AG09319 (cell line): ENCODE measurements around the gene OR5AC2.

Experiments
- DNase-seq: peaks from one replicate; pipeline ENCODE4 v3.0.0-alpha.2; 2010; ENCODE audit warnings: low read depth; ENCODE audit errors: extremely low read depth
- TF ChIP-seq, protein P1 (sequence below): IDR thresholded peaks from 2 replicates; pipeline ENCODE4 v1.5.1; 2011; ENCODE audit warnings: low read depth, mild to moderate bottlenecking, inconsistent platforms, low read length, moderate library complexity

Gene OR5AC2

DNA sequence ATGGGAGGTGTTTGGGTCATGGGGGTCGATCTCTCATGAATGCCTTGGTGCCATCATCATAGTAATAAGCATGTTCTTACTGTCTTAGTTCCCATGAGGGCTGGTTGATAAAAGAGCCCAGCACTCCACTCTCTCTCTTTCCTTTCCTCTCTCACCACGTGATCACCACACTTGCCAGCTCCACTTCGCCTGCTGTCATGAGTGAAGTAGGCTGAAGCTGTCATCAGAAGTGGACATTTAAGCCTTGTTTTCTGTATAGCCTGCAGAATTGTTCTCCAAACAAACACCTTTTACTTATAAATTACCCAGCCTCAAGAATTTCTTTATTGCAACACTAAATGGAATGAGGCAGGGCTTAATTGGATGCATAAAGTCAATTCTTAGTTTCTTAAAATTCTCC, 49.7 kb downstream of the OR5AC2 start:
- TF ChIP-seq, protein P1, sequence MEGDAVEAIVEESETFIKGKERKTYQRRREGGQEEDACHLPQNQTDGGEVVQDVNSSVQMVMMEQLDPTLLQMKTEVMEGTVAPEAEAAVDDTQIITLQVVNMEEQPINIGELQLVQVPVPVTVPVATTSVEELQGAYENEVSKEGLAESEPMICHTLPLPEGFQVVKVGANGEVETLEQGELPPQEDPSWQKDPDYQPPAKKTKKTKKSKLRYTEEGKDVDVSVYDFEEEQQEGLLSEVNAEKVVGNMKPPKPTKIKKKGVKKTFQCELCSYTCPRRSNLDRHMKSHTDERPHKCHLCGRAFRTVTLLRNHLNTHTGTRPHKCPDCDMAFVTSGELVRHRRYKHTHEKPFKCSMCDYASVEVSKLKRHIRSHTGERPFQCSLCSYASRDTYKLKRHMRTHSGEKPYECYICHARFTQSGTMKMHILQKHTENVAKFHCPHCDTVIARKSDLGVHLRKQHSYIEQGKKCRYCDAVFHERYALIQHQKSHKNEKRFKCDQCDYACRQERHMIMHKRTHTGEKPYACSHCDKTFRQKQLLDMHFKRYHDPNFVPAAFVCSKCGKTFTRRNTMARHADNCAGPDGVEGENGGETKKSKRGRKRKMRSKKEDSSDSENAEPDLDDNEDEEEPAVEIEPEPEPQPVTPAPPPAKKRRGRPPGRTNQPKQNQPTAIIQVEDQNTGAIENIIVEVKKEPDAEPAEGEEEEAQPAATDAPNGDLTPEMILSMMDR, result no peak
- no peak for DNase-seq
